SU-DHL-6 (cell line): ENCODE measurements around the gene PDE4D.

Experiments
- H2AFZ ChIP-seq: fragments of 200-600 bp; sonication (generic); 2 replicates; pipeline ENCODE4 v1.6.1; 2014; ENCODE audit warnings: low read depth, mild to moderate bottlenecking, moderate library complexity, mixed read lengths, antibody characterized with exemption, low read length; ENCODE audit not compliant: severe bottlenecking
- H3F3A ChIP-seq: fragments of 200-600 bp; shearing (Covaris generic); 2 replicates; pipeline ENCODE4 v1.6.0; 2016; ENCODE audit warnings: antibody characterized with exemption, mild to moderate bottlenecking; ENCODE audit not compliant: insufficient read depth
- H3K27ac ChIP-seq: fragments of 200-600 bp; sonication (generic); 2 replicates; pipeline ENCODE4 v1.5.1; 2016; ENCODE audit warnings: low read depth, mild to moderate bottlenecking, low read length, moderate library complexity, mixed read lengths
- H3K27me3 ChIP-seq: fragments of 200-600 bp; sonication (generic), shearing (Covaris generic); 2 replicates; pipeline ENCODE4 v1.6.0; 2014; ENCODE audit warnings: mild to moderate bottlenecking, low read length
- H3K36me3 ChIP-seq: fragments of 200-600 bp; sonication (generic); 2 replicates; pipeline ENCODE4 v1.6.1; 2014; ENCODE audit warnings: mild to moderate bottlenecking, low read length, mixed read lengths
- H3K4me2 ChIP-seq: fragments of 300-600, 200-600 bp; shearing (Covaris generic), sonication (generic); 2 replicates; pipeline ENCODE4 v1.6.0; 2014; ENCODE audit warnings: low read length, low read depth, mild to moderate bottlenecking; ENCODE audit not compliant: poor library complexity, severe bottlenecking
- H3K4me3 ChIP-seq: fragments of 200-600 bp; sonication (generic); 2 replicates; pipeline ENCODE4 v1.5.1; 2014; ENCODE audit warnings: antibody characterized with exemption, low read length, mild to moderate bottlenecking, mixed read lengths; ENCODE audit not compliant: insufficient read depth, poor library complexity, severe bottlenecking
- H3K79me2 ChIP-seq: fragments of 200-600 bp; sonication (generic); 2 replicates; pipeline ENCODE4 v1.6.1; 2014; ENCODE audit warnings: mild to moderate bottlenecking, low read length, moderate library complexity; ENCODE audit not compliant: insufficient read depth
- H3K9ac ChIP-seq: fragments of 200-600 bp; sonication (generic); 2 replicates; pipeline ENCODE4 v1.7.0; 2014; ENCODE audit warnings: mild to moderate bottlenecking, low read length
- H3K9me2 ChIP-seq: fragments of 200-600 bp; sonication (generic); replicated peaks from 2 replicates; pipeline ENCODE4 v1.6.1; 2014; ENCODE audit warnings: low read length; ENCODE audit not compliant: insufficient read depth
- H3K9me3 ChIP-seq: fragments of 200-600 bp; sonication (generic); 2 replicates; pipeline ENCODE4 v1.6.1; 2014; ENCODE audit warnings: low read length, mixed read lengths; ENCODE audit not compliant: insufficient read depth
- H4K20me1 ChIP-seq: fragments of 200-600 bp; sonication (generic); 2 replicates; pipeline ENCODE4 v1.6.1; 2014; ENCODE audit warnings: low read depth, mild to moderate bottlenecking, antibody characterized with exemption, low read length, moderate library complexity, mixed read lengths
- CTCF ChIP-seq: fragments of 200-600 bp; sonication (generic); IDR thresholded peaks from one replicate; pipeline ENCODE4 v1.5.1; 2017; ENCODE audit warnings: antibody characterized with exemption, mild to moderate bottlenecking, low read length, moderate library complexity; ENCODE audit not compliant: insufficient read depth, poor library complexity, severe bottlenecking
- EZH2phosphoT487 ChIP-seq: fragments of 200-600 bp; sonication (generic), shearing (Covaris generic); conservative IDR thresholded peaks from 2 replicates; pipeline ENCODE4 v1.6.1; 2018; ENCODE audit warnings: mild to moderate bottlenecking, antibody characterized with exemption, low read length, moderate library complexity, mixed read lengths

PDE4D gene

GRCh38 chr5:59218424-59219045 is 675.0 kb downstream of the PDE4D start:
- H3K4me3 ChIP-seq = no peak overlapping the region
- no peaks in the 10 kb centered on the region for H3K27me3 ChIP-seq
- H3K4me2 ChIP-seq = no peak overlapping the region
- no peaks in the 10 kb centered on the region for H3K9me2 ChIP-seq
- H3K36me3 ChIP-seq = no peaks in the 10 kb centered on the region
- no peaks in the 10 kb centered on the region for H4K20me1 ChIP-seq
- TF ChIP-seq CTCF = no peak
- no peak for TF ChIP-seq EZH2phosphoT487
- H3K9ac ChIP-seq = no peak overlapping the region
- H3K27ac ChIP-seq = no peak overlapping the region
- H2AFZ ChIP-seq = no peak overlapping the region
- H3K9me3 ChIP-seq = no peaks in the 10 kb centered on the region
- H3F3A ChIP-seq = no peaks in the 10 kb centered on the region
- no peaks in the 10 kb centered on the region for H3K79me2 ChIP-seq

GRCh38 chr5:59216841-59217240 is 676.7 kb downstream of the PDE4D start:
- H4K20me1 ChIP-seq = no peaks in the 10 kb centered on the region
- H3F3A ChIP-seq = no peaks in the 10 kb centered on the region
- H2AFZ ChIP-seq = no peak overlapping the region
- H3K4me2 ChIP-seq = no peak overlapping the region
- H3K27me3 ChIP-seq = no peaks in the 10 kb centered on the region
- no peaks in the 10 kb centered on the region for H3K9me2 ChIP-seq
- no peaks in the 10 kb centered on the region for H3K79me2 ChIP-seq
- no peak overlapping the region for H3K9ac ChIP-seq
- no peak overlapping the region for H3K27ac ChIP-seq
- TF ChIP-seq EZH2phosphoT487 (no peak), CTCF (no peak)
- H3K9me3 ChIP-seq = no peaks in the 10 kb centered on the region
- H3K36me3 ChIP-seq = no peaks in the 10 kb centered on the region
- no peak overlapping the region for H3K4me3 ChIP-seq

GRCh38 chr5:59212596-59212995 is 680.9 kb downstream of the PDE4D start:
- Histone ChIP-seq H2AFZ (no peak overlapping the region), H3K79me2 (no peaks in the 10 kb centered on the region), H3K9ac (no peak overlapping the region), H3K4me2 (no peak overlapping the region), H3K36me3 (no peaks in the 10 kb centered on the region), H4K20me1 (no peaks in the 10 kb centered on the region), H3K4me3 (no peak overlapping the region), H3K9me2 (no peaks in the 10 kb centered on the region), H3K27me3 (no peaks in the 10 kb centered on the region), H3K27ac (no peak overlapping the region), H3K9me3 (no peaks in the 10 kb centered on the region), H3F3A (no peaks in the 10 kb centered on the region)
- no peak for TF ChIP-seq CTCF
